ENCODE results near the gene LITAF.

GRCh38 chr16:11588321-11589197 lies 1.8 kb upstream of the LITAF start:
- TF ChIP-seq, protein P1, sequence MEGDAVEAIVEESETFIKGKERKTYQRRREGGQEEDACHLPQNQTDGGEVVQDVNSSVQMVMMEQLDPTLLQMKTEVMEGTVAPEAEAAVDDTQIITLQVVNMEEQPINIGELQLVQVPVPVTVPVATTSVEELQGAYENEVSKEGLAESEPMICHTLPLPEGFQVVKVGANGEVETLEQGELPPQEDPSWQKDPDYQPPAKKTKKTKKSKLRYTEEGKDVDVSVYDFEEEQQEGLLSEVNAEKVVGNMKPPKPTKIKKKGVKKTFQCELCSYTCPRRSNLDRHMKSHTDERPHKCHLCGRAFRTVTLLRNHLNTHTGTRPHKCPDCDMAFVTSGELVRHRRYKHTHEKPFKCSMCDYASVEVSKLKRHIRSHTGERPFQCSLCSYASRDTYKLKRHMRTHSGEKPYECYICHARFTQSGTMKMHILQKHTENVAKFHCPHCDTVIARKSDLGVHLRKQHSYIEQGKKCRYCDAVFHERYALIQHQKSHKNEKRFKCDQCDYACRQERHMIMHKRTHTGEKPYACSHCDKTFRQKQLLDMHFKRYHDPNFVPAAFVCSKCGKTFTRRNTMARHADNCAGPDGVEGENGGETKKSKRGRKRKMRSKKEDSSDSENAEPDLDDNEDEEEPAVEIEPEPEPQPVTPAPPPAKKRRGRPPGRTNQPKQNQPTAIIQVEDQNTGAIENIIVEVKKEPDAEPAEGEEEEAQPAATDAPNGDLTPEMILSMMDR (IDR thresholded peaks at IDR 0.05; ENCODE audit: borderline replicate concordance, extremely low read depth, low read length, poor library complexity, severe bottlenecking), result no peak
- no peak for TF ChIP-seq EZH2 (IDR thresholded peaks at IDR 0.05; ENCODE audit: borderline replicate concordance, low read depth, low read length, severe bottlenecking)

Measured in DND-41 (cell line).